Nephron (organoid): ENCODE data around the gene ZC3H4.

Experiments
- H3K27ac Mint-ChIP-seq, 3 experiments: 2 replicates each; pipeline ENCODE4 v1.8.0; 2020; ENCODE audit warnings: mixed read lengths in 3 of 3, mild to moderate bottlenecking in 2 of 3, moderate library complexity in 1 of 3
- H3K27me3 Mint-ChIP-seq: 2 replicates; pipeline ENCODE4 v1.8.0; 2021; ENCODE audit warnings: low read depth, mild to moderate bottlenecking, moderate library complexity, mixed read lengths
- H3K36me3 Mint-ChIP-seq: 2 replicates; pipeline ENCODE4 v1.8.0; 2020; ENCODE audit warnings: low read depth, mixed read lengths
- H3K4me1 Mint-ChIP-seq: 2 replicates; pipeline ENCODE4 v1.8.0; 2020; ENCODE audit warnings: mixed read lengths
- H3K4me3 Mint-ChIP-seq, 3 experiments: 2 replicates each; pipeline ENCODE4 v1.8.0; 2020; ENCODE audit warnings: mild to moderate bottlenecking in 3 of 3, mixed read lengths in 3 of 3, moderate library complexity in 2 of 3
- H3K9me3 Mint-ChIP-seq: 2 replicates; pipeline ENCODE4 v1.8.0; 2020; ENCODE audit warnings: mixed read lengths
- CTCF ChIP-seq, 3 experiments: fragments of 200-600 bp; sonication (generic); IDR thresholded peaks; one replicate each; pipeline ENCODE4 v1.5.0; 2021; ENCODE audit warnings: antibody characterized with exemption in 3 of 3; ENCODE audit not compliant: unreplicated experiment in 3 of 3

Gene ZC3H4

GRCh38 chr19:47112166-47112996, 1.2 kb downstream of the ZC3H4 start:
- Mint-ChIP-seq H3K36me3 (peaks cover 8% of the 10 kb centered on the region), H3K27ac (peak overlapping the region; percentile 99 to 100 (median 100)), H3K4me3 (peak overlapping the region; percentile 96), H3K9me3 (no peaks in the 10 kb centered on the region), H3K4me1 (peaks cover 42% of the 10 kb centered on the region), H3K27me3 (peaks cover 3% of the 10 kb centered on the region)
- TF ChIP-seq CTCF (IDR thresholded peaks at IDR 0.05; ENCODE audit: unreplicated experiment in 3 of 3): no peak

GRCh38 chr19:47111682-47112165, 1.9 kb downstream of the ZC3H4 start:
- H3K9me3 Mint-ChIP-seq: no peaks in the 10 kb centered on the region
- no peak for TF ChIP-seq CTCF (IDR thresholded peaks at IDR 0.05; ENCODE audit: unreplicated experiment in 3 of 3)
- H3K4me1 Mint-ChIP-seq: peaks cover 49% of the 10 kb centered on the region
- peaks cover 3% of the 10 kb centered on the region for H3K27me3 Mint-ChIP-seq
- H3K4me3 Mint-ChIP-seq: peak overlapping the region; percentile 96
- peaks cover 8% of the 10 kb centered on the region for H3K36me3 Mint-ChIP-seq
- H3K27ac Mint-ChIP-seq: peak overlapping the region; percentile 99 to 100 (median 100)

- TF ChIP-seq CTCF (IDR thresholded peaks at IDR 0.05; ENCODE audit: unreplicated experiment in 3 of 3): no peak
- Mint-ChIP-seq H3K4me3 (peak overlapping the region; percentile 96), H3K27me3 (peaks cover 3% of the 10 kb centered on the region), H3K27ac (peak overlapping the region; percentile 99 to 100 (median 100)), H3K36me3 (peaks cover 8% of the 10 kb centered on the region), H3K9me3 (no peaks in the 10 kb centered on the region), H3K4me1 (peaks cover 53% of the 10 kb centered on the region)
These were observed 2.5 kb downstream of the ZC3H4 start for GRCh38 chr19:47111006-47111621.

GRCh38 chr19:47110521-47111005, 3.0 kb downstream of the ZC3H4 start:
- H3K36me3 Mint-ChIP-seq: peaks cover 11% of the 10 kb centered on the region
- peak overlapping the region; percentile 99 to 100 (median 100) for H3K27ac Mint-ChIP-seq
- peaks cover 3% of the 10 kb centered on the region for H3K27me3 Mint-ChIP-seq
- TF ChIP-seq CTCF (IDR thresholded peaks at IDR 0.05; ENCODE audit: unreplicated experiment in 3 of 3): no peak
- no peaks in the 10 kb centered on the region for H3K9me3 Mint-ChIP-seq
- H3K4me3 Mint-ChIP-seq: peak overlapping the region; percentile 96
- peaks cover 58% of the 10 kb centered on the region for H3K4me1 Mint-ChIP-seq

GRCh38 chr19:47109541-47110375, 3.8 kb downstream of the ZC3H4 start:
- Mint-ChIP-seq H3K4me1 (peaks cover 60% of the 10 kb centered on the region), H3K27ac (peak overlapping the region; percentile 99 to 100 (median 100)), H3K27me3 (peaks cover 3% of the 10 kb centered on the region), H3K36me3 (peaks cover 12% of the 10 kb centered on the region), H3K9me3 (no peaks in the 10 kb centered on the region), H3K4me3 (peak overlapping the region; percentile 96)
- TF ChIP-seq CTCF (IDR thresholded peaks at IDR 0.05; ENCODE audit: unreplicated experiment in 3 of 3): no peak
